HG02763 (cell line): Measurements from ENCODE around the gene ZNF540.
A peak's percentile ranks its signal among the peaks of the same experiment; 100 is the strongest.
"Not testable (repeated sequence)": the region's sequence is repeated elsewhere in the genome, so short reads cannot be mapped to it uniquely, and the experiment has no call there.

ENCODE experiments used
- ATAC-seq: cut with Tn5 transposase; IDR thresholded peaks from one replicate; pipeline ENCODE4 v1.9.1; 2021; ENCODE audit warnings: mild to moderate bottlenecking, moderate library complexity; ENCODE audit not compliant: unreplicated experiment

Gene ZNF540

GRCh38 chr19:37594304-37594981 lies at the start of gene ZNF540, which contains the start of gene ZNF571:
Gene ZNF540 (plus strand): TSS chr19:37594876. CDS start chr19:37598448, 3,572 bp downstream.
Gene ZNF571 (minus strand): TSS chr19:37594792. CDS start chr19:37586676, 8,116 bp downstream.
- ATAC-seq: peak; percentile 96

GRCh38 chr19:37551129-37551993 lies 43.3 kb upstream of the ZNF540 start:
- no peak for ATAC-seq

GRCh38 chr19:37563518-37563917 lies 31.2 kb upstream of the ZNF540 start:
- no peak for ATAC-seq

GRCh38 chr19:37564624-37565369 lies 29.9 kb upstream of the ZNF540 start:
- no peak for ATAC-seq

GRCh38 chr19:37565370-37565669 lies 29.4 kb upstream of the ZNF540 start:
- no peak for ATAC-seq

- no peak for ATAC-seq
These were observed 22.5 kb upstream of the ZNF540 start for GRCh38 chr19:37572203-37572602.

- ATAC-seq: no peak
These were observed 11.3 kb upstream of the ZNF540 start for GRCh38 chr19:37583340-37583739.

GRCh38 chr19:37593996-37594303 lies 726 bp upstream of the ZNF540 start:
- ATAC-seq: no peak

GRCh38 chr19:37594982-37595382 lies 306 bp downstream of the ZNF540 start:
- ATAC-seq: peak; percentile 35

GRCh38 chr19:37635076-37636056 lies 40.7 kb downstream of the ZNF540 start:
- ATAC-seq: no peak

GRCh38 chr19:37654118-37654517 lies 59.4 kb downstream of the ZNF540 start:
- ATAC-seq: no peak

- peak; percentile 42 for ATAC-seq
These were observed 60.1 kb downstream of the ZNF540 start for GRCh38 chr19:37654629-37655300.

- peak; percentile 71 for ATAC-seq
These were observed 60.6 kb downstream of the ZNF540 start, which contains the start of gene ZFP30 for GRCh38 chr19:37655301-37655688. Gene ZFP30 (minus strand): TSS chr19:37655465. CDS start chr19:37647822, 7,643 bp downstream.

- ATAC-seq: peak; percentile 49
These were observed 61.2 kb downstream of the ZNF540 start for GRCh38 chr19:37655689-37656371.

- ATAC-seq: not testable (repeated sequence)
These were observed 62.5 kb downstream of the ZNF540 start for GRCh38 chr19:37657157-37657556.
